Pons (tissue), 1 donor: Measurements from ENCODE around the gene CES4A.
"Not testable (repeated sequence)": the region's sequence is repeated elsewhere in the genome, so short reads cannot be mapped to it uniquely, and the experiment has no call there.

Experiments
- DNase-seq: peaks from one replicate; pipeline ENCODE4 v3.0.0-alpha.2; 2016; ENCODE audit warnings: low spot score

Gene CES4A

DNA sequence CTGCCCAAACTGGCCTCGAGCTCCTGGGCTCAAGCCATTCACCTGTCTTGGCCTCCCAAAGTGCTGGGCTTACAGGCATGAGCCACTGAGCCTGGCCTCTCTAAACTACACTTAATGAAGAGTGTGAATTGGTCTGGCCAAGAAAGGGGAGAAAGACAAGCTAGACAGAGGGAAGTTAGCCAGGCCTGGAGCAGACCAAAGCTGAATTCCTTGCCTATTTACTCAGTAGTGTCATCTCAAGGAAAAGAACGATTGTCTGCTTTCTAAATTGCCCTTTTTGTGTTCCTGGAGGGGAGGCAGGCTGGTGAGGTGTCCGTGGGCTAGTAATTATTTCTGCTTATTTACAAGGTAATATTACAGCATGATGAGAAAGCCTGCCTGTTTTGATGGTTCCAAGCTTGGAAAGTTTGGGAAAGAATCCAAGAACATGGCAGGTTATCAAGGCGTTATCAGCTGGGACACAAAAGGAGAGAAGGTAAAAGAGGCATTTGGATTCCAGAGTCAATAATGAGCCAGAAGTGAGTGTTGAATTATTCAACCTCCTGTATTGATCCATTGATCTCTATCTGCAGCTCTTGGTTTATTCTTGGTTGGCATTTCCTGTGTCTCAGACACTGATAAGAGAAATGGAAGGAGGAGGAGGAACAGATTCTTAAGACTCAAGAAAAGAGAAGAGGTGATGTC is 34.3 kb downstream of the CES4A start:
- DNase-seq, result no peak

DNA sequence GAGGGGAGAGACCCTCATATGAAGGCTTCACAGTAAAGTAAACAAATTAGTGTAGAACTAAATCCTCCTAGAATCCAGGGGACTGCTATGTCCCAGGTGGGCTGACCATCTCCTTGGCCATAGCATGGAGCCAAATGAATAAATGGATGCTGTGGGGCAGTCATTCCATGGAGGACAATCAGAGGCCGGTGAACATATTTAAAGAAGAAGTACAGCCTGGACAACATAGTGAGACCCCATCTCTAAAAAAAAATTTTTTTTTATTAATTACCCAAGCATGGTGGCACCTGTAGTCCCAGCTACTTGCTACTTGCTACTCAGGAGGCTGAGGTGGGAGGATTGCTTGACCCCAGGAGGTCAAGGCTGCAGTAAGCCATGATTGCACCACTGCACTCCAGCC is 35.3 kb downstream of the CES4A start:
- no peak for DNase-seq

- no peak for DNase-seq
Measured at GRCh38 chr16:67024384-67025209, 36.2 kb downstream of the CES4A start.

DNA sequence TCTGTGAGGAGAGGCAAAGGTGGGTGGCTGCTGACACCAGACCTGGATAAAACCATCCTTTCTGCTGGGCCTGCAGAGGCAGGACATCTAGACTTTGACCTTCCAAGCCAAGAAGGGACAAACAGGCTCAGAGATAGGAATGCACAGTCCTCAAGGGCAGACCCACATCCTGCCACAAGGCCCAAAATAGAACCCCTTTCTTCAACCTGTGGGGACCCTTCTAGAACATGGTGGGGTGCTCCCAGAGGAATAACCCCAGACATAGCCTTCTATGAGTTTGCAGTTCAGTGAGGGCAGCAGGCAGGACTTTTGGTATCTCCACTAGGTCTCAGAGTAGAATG is 36.8 kb downstream of the CES4A start:
- no peak for DNase-seq

- no peak for DNase-seq
Measured at GRCh38 chr16:67026570-67026969, 38.2 kb downstream of the CES4A start.

GRCh38 chr16:67027046-67027445 is 38.7 kb downstream of the CES4A start:
- DNase-seq, result no peak

GRCh38 chr16:67028167-67028695 is 39.8 kb downstream of the CES4A start:
- peak; percentile 20 for DNase-seq

- peak; percentile 87 for DNase-seq
Measured at GRCh38 chr16:67028696-67029253, 40.4 kb downstream of the CES4A start, which contains the start of gene CBFB. TSS of gene CBFB (plus strand) at chr16:67029149. CDS start at chr16:67029408, 259 bp downstream.

- peak; percentile 29 for DNase-seq
Measured at GRCh38 chr16:67029254-67030096, 41.1 kb downstream of the CES4A start.

GRCh38 chr16:67030221-67030962 is 42.0 kb downstream of the CES4A start:
- peak; percentile 20 for DNase-seq

- peak; percentile 32 for DNase-seq
Measured at GRCh38 chr16:67034487-67034886, 46.1 kb downstream of the CES4A start.

- DNase-seq, result no peak
Measured at GRCh38 chr16:67035364-67035763, 47.0 kb downstream of the CES4A start.

DNA sequence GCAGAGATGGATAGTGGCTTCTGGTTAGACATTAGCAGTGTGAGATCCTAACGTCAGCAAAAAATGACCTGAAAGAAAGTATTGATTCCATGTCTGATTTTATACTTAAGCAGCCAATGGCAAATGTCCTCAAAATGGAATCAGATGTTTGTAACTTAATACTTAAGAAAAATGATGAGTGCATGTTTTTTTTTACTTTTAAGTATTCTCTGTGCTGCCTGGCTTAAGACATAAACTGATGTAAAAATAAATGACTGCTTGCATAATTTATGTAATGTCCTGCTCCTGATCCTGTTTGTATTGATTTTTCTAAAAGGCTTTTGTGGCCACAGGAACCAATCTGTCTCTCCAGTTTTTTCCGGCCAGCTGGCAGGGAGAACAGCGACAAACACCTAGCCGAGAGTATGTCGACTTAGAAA is 47.9 kb downstream of the CES4A start:
- DNase-seq, result no peak

DNA sequence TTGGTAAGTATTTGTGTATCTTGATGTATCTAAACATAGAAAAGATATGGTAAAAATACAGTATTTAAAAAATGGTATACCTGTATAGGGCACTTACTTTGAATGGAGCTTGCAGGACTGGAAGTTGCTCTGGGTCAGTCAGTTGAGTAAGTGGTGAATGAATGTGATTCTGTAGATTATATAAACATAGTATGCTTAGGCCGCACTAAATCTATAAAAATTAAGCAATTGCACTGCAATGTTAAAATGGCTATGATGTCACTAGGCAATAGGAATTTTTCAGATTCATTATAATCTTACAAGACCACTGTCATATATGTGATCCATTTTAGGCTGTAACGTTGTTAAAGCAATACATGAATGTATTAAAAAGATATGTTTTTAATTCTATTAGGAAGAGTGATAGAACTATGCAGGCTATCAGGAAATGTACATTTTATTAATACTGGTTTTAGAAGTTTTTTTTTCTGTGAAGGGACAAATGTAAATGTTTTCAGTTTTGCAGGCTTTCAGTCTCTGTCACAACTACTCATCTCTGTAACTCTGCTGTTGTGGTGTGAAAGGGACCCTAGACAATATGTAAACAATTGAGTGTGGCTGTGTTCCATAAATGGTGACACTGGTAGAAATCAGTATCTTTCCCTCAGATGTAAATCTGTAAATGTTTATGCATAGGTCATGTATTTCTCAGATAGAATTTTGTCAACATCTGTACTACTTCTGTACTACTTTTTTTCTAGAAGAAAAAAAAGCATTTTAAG is 51.1 kb downstream of the CES4A start:
- DNase-seq, result no peak

GRCh38 chr16:67040166-67040565 is 51.8 kb downstream of the CES4A start:
- peak; percentile 35 for DNase-seq

GRCh38 chr16:67040906-67041305 is 52.5 kb downstream of the CES4A start:
- peak; percentile 79 for DNase-seq

DNA sequence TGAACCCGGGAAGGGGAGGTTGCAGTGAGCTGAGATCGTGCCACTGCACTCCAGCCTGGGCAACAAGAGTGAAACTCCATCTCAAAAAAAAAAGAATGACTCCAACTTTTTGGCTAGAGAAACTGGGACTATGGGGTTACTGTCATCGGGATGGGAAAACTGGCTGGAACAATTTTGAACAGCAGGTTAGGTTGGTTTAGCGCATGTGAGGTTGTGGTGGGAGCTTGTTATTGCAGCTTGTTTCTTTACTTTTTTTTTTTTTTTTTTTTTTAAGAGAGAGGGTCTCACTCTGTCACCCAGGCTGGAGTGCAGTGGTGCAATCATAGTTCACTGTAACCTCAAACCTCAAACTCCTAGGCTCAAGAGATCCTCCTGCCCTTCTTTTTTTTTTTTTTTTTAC is 53.1 kb downstream of the CES4A start:
- not testable (repeated sequence) for DNase-seq

DNA sequence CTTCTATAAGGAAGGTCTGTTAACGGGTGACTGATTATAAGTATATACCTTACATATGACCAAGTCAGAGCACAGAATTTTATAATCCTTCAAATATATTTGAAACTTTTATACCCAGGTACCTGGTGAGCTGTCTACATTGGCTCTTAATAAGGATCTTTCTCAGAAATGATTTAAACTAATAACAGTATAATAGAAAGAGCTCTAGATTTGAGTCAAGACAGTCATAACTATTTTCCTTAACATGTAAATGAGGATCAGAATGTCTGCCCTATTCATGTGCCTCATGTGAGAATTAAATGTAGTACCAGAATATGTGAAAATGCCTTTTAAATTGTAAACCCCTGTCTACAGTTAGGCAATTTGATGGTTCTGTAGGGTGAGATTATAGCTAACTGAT is 55.0 kb downstream of the CES4A start:
- no peak for DNase-seq

- no peak for DNase-seq
Measured at GRCh38 chr16:67050796-67051195, 62.4 kb downstream of the CES4A start.

DNA sequence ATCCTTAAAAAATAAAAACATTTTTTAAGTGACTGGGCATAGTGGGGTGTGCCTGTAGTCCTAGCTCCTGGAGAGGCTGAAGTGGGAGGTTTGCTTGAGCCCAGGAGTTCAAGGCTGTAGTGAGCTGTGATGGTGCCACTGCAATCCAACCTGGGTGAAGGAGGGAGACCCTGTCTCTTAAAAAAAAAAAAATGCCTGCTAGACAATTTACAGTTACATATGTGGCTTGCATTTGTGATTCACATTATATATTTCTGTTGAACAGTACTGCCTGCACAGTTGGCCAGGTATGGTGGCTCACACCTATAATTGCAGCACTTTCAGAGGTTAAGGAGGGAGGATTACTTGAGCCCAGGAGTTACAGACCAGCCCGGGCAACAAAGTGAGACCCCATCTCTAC is 64.0 kb downstream of the CES4A start:
- no peak for DNase-seq
